Left lung (tissue), 10 donors: ENCODE measurements around the gene UROS. TPM values are rescaled to one million over a fixed set of nuclear protein-coding genes. Genes with fewer than 3 reads are reported as not detected.
A peak's percentile ranks its signal among the peaks of the same experiment; 100 is the strongest.

Experiments
- ATAC-seq: fragments of 200-7000 bp; cut with Tn5 transposase; one replicate; pipeline ENCODE4 v1.9.1; 2020; ENCODE audit warnings: moderate library complexity
- DNase-seq, 4 donors: peaks; one replicate each; pipeline ENCODE4 v3.0.0-alpha.2; 2013 to 2020
- H3K27ac ChIP-seq, 2 donors: fragments of 200-600 bp; sonication (generic) in 1 of 2; one replicate each; pipeline versions ENCODE4 v1.5.0 to v1.8.0; 2020 to 2021
- H3K27me3 ChIP-seq, 2 donors: fragments of 200-600 bp; sonication (generic) in 1 of 2; one replicate each; pipeline versions ENCODE4 v1.5.0 to v1.8.0; 2020 to 2021
- H3K36me3 ChIP-seq, 2 donors: fragments of 200-600 bp; sonication (generic) in 1 of 2; one replicate each; pipeline versions ENCODE4 v1.5.0 to v1.8.0; 2020 to 2021
- H3K4me1 ChIP-seq, 2 donors: fragments of 200-600 bp; one replicate each; pipeline ENCODE4 v1.8.0; 2021
- H3K4me3 ChIP-seq, 2 donors: fragments of 200-600 bp; sonication (generic) in 1 of 2; one replicate each; pipeline versions ENCODE4 v1.5.0 to v1.8.0; 2020 to 2021; ENCODE audit warnings: mild to moderate bottlenecking in 1 of 2
- H3K9me3 ChIP-seq, 2 donors: fragments of 200-600 bp; sonication (generic) in 1 of 2; one replicate each; pipeline versions ENCODE4 v1.5.0 to v1.8.0; 2020 to 2021
- CTCF ChIP-seq, 2 donors: fragments of 200-600 bp; sonication (generic) in 1 of 2; IDR thresholded peaks; one replicate each; pipeline versions ENCODE4 v1.5.0 to v1.8.0; 2021; ENCODE audit warnings: antibody characterized with exemption in 2 of 2
- intact Hi-C, 2 donors: fragments of 100-400 bp; cut with DNase I; formaldehyde crosslinking; loops; one replicate each; pipeline versions ENCODE4 v1.11.2 to v1.14.2; 2022
- polyA plus RNA-seq, 6 donors: library from polyadenylated mRNA; unstranded; fragments of 120-200 nt; gene quantifications; one replicate each; pipeline ENCODE4 v1.2.1, GENCODE V29; 2013; ENCODE audit not compliant: insufficient read length in 6 of 6
- total RNA-seq, 2 donors: library from RNA; stranded (reverse); fragmentation: NEBNext Ultra II Directional; extraction: Animal tissue kit (Norgen Biotek cat#: 25700); gene quantifications; one replicate each; pipeline ENCODE4 v1.2.1, GENCODE V29; 2021
- donor health status: DM: no; HTN: yes; CAD: no.
- donor health status: DM: no; HTN: no; CAD: no.

UROS gene
- total and polyA plus RNA-seq, 8 donors, result 42.0 to 73.0 (median 67.0) TPM

GRCh38 chr10:125802131-125802530 lies 20.9 kb downstream of the UROS start:
- no peak overlapping the region for H3K27ac ChIP-seq
- intact Hi-C loops, result no loop called here
- no peaks in the 10 kb centered on the region for H3K27me3 ChIP-seq
- H3K9me3 ChIP-seq, result no peaks in the 10 kb centered on the region
- ATAC-seq (no peak), DNase-seq (no peak)
- no peaks in the 10 kb centered on the region for H3K4me1 ChIP-seq
- peaks cover 0 to 78% of the 10 kb centered on the region in 2 donors for H3K36me3 ChIP-seq
- no peak for TF ChIP-seq CTCF (IDR thresholded peaks at IDR 0.05)
- H3K4me3 ChIP-seq, result no peak overlapping the region

GRCh38 chr10:125801574-125801973 lies 21.5 kb downstream of the UROS start:
- TF ChIP-seq CTCF (IDR thresholded peaks at IDR 0.05), result no peak
- intact Hi-C loops, result no loop called here

GRCh38 chr10:125799451-125800182 lies 23.4 kb downstream of the UROS start:
- no peak for TF ChIP-seq CTCF (IDR thresholded peaks at IDR 0.05)
- H3K27ac ChIP-seq, result no peak overlapping the region

More at GRCh38 chr10:125801574-125801973, 21.5 kb downstream of the UROS start:
- Histone ChIP-seq H3K27ac (no peak overlapping the region), H3K9me3 (no peaks in the 10 kb centered on the region), H3K36me3 (peaks cover 0 to 78% of the 10 kb centered on the region in 2 donors), H3K27me3 (no peaks in the 10 kb centered on the region), H3K4me3 (no peak overlapping the region), H3K4me1 (no peaks in the 10 kb centered on the region)
- DNase-seq (no peak), ATAC-seq (no peak)

GRCh38 chr10:125797994-125798662 lies 24.9 kb downstream of the UROS start:
- peak; percentile 60 for ATAC-seq
- Histone ChIP-seq H3K9me3 (no peaks in the 10 kb centered on the region), H3K27me3 (no peaks in the 10 kb centered on the region), H3K27ac (no peak overlapping the region), H3K4me1 (no peaks in the 10 kb centered on the region), H3K4me3 (no peak overlapping the region), H3K36me3 (peaks cover 0 to 78% of the 10 kb centered on the region in 2 donors)
- no peak for TF ChIP-seq CTCF (IDR thresholded peaks at IDR 0.05)
- intact Hi-C loops, result no loop called here
- DNase-seq, result peak in 1 of 4 donors; percentile 35

More at GRCh38 chr10:125799451-125800182, 23.4 kb downstream of the UROS start:
- DNase-seq (no peak), ATAC-seq (no peak)
- no peak overlapping the region for H3K4me3 ChIP-seq
- H3K9me3 ChIP-seq, result no peaks in the 10 kb centered on the region
- H3K4me1 ChIP-seq, result no peaks in the 10 kb centered on the region
- no peaks in the 10 kb centered on the region for H3K27me3 ChIP-seq
- intact Hi-C loops, result no loop called here
- H3K36me3 ChIP-seq, result peaks cover 0 to 77% of the 10 kb centered on the region in 2 donors

GRCh38 chr10:125797424-125797823 lies 25.6 kb downstream of the UROS start:
- H3K9me3 ChIP-seq, result no peaks in the 10 kb centered on the region
- DNase-seq (no peak), ATAC-seq (no peak)
- no peak overlapping the region for H3K27ac ChIP-seq
- no peak for TF ChIP-seq CTCF (IDR thresholded peaks at IDR 0.05)
- peaks cover 0 to 78% of the 10 kb centered on the region in 2 donors for H3K36me3 ChIP-seq
- no peaks in the 10 kb centered on the region for H3K27me3 ChIP-seq
- H3K4me1 ChIP-seq, result no peaks in the 10 kb centered on the region
- intact Hi-C loops, result no loop called here
- no peak overlapping the region for H3K4me3 ChIP-seq
